Adrenal gland (tissue), 12 donors: Measurements from ENCODE around the gene VPS33B. TPM values are rescaled to one million over a fixed set of nuclear protein-coding genes. Genes with fewer than 3 reads are reported as not detected.

Experiments used
- DNase-seq, 7 donors: peaks; one replicate each; pipeline ENCODE4 v3.0.0-alpha.2; 2019 to 2020
- H3K27ac ChIP-seq, 5 donors: fragments of 200-600 bp; sonication (generic) in 4 of 5; 1 replicate in 3 of 5; 2 replicates in 2 of 5; pipeline versions ENCODE4 v1.5.1 to v1.8.0; 2016 to 2020; ENCODE audit warnings: mild to moderate bottlenecking in 1 of 5
- H3K27me3 ChIP-seq: fragments of 200-600 bp; 2 replicates; pipeline ENCODE4 v1.8.0; 2021
- H3K36me3 ChIP-seq, 2 donors: fragments of 200-600 bp; replicated peaks in 1 of 2; 1 replicate in 1 of 2; 2 replicates in 1 of 2; pipeline versions ENCODE4 v1.5.1 to v1.8.0; 2018 to 2022
- H3K4me1 ChIP-seq, 2 donors: fragments of 200-600 bp; replicated peaks in 1 of 2; 1 replicate in 1 of 2; 2 replicates in 1 of 2; pipeline versions ENCODE4 v1.5.1 to v1.8.0; 2018 to 2021
- H3K4me3 ChIP-seq, 4 donors: fragments of 200-600 bp; sonication (generic) in 3 of 4; one replicate each; pipeline ENCODE4 v1.5.1; 2016 to 2018
- H3K9me3 ChIP-seq, 3 donors: fragments of 200-600 bp; sonication (generic) in 1 of 3; replicated peaks in 1 of 3; 1 replicate in 2 of 3; 2 replicates in 1 of 3; pipeline versions ENCODE4 v1.5.1 to v1.8.0; 2016 to 2021
- POLR2A ChIP-seq, 2 donors: fragments of 450-650 bp; IDR thresholded peaks; one replicate each; pipeline ENCODE4 v1.6.1; 2017; ENCODE audit warnings: antibody characterized with exemption in 2 of 2, mild to moderate bottlenecking in 2 of 2, moderate library complexity in 1 of 2
- WGBS, 4 donors: extraction: QIAGEN DNeasy Blood & Tissue Kit in 2 of 4; methylation state at CpG; one replicate each; pipeline versions ENCODE4 v1.1.5 to v1.1.7; 2013 to 2017; 5-methylcytosine and 5-hydroxymethylcytosine counted together
- intact Hi-C, 2 donors: fragments of 100-400 bp; cut with DNase I; formaldehyde crosslinking; loops; one replicate each; pipeline versions ENCODE4 v1.14.1 to v1.15.0; 2022 to 2023
- polyA plus RNA-seq, 3 donors: library from polyadenylated mRNA; stranded (reverse); fragments of 200-250 nt in 2 of 3; fragments of 350-450 nt in 1 of 3; fragmentation: Illumina TruSeq in 1 of 3; extraction: RNeasy Lipid Tissue Mini Kit (QIAGEN cat#74804) in 1 of 3; gene quantifications; one replicate each; pipeline ENCODE4 v1.2.3, GENCODE V29; 2013 to 2014
- total RNA-seq, 9 donors: library from RNA; depleted of rRNA in 4 of 9; stranded (reverse); fragments of >200 nt in 4 of 9; fragments of 120-200 nt in 1 of 9; fragmentation: NEBNext Ultra II Directional in 1 of 9; extraction: Animal tissue kit (Norgen Biotek cat#: 25700) in 1 of 9; gene quantifications; one replicate each; pipeline versions ENCODE4 v1.1.0 to v1.2.4, GENCODE V29; 2013 to 2023
- TF ChIP-seq, protein P1 (sequence below), 6 experiments: fragments of 450-650 bp in 4 of 6; fragments of 200-600 bp in 2 of 6; sonication (generic) in 1 of 6; IDR thresholded peaks; 1 replicate in 5 of 6; 2 replicates in 1 of 6; pipeline versions ENCODE4 v1.5.1 to v1.8.0; 2016 to 2021; ENCODE audit warnings: antibody characterized with exemption in 6 of 6, mild to moderate bottlenecking in 2 of 6, moderate library complexity in 1 of 6
- donor health status: healthy with polysubstance abuse.
- donor health status: Bipolar disorder and iron deficiency.
- donor health status: DM: yes; HTN: yes; CAD: no.
- donor health status: DM: no; HTN: no; CAD: no.
- donor health status: DM: no; HTN: no; CAD: no.
- donor health status: DM: yes; HTN: yes; CAD: no.

The VPS33B gene
- total and polyA plus RNA-seq, 12 donors = 9.1 to 23.8 (median 15.6) TPM

DNA sequence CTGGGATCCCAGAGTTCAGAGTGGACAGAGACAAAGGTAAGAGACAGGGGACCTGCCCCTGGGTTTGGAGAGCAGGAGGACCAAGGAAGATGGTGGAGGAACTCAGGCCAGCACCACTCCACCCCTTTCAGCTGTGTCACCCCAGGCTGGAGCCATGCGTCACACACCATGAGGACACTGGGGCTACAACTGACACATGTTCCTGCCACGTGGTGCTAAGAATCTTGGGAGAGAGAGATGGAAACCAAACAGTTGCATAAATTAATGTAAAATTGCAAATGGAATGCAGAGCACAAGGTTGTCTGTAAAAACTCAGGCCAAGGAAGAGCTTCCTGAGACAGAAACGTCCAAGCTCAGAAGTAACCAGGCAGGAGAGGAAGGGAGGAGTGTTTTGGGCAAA lies 22.7 kb upstream of the VPS33B start:
- DNase-seq = no peak
- 52 to 71% (median 68%) methylated on average over 3 of the region's 3 CpGs for WGBS, 4 donors
- intact Hi-C loops = no loop called here
- Histone ChIP-seq H3K4me1 (no peaks in the 10 kb centered on the region), H3K27me3 (no peaks in the 10 kb centered on the region), H3K27ac (no peak overlapping the region), H3K4me3 (no peak overlapping the region), H3K9me3 (no peaks in the 10 kb centered on the region), H3K36me3 (no peaks in the 10 kb centered on the region)
- TF ChIP-seq, protein P1, sequence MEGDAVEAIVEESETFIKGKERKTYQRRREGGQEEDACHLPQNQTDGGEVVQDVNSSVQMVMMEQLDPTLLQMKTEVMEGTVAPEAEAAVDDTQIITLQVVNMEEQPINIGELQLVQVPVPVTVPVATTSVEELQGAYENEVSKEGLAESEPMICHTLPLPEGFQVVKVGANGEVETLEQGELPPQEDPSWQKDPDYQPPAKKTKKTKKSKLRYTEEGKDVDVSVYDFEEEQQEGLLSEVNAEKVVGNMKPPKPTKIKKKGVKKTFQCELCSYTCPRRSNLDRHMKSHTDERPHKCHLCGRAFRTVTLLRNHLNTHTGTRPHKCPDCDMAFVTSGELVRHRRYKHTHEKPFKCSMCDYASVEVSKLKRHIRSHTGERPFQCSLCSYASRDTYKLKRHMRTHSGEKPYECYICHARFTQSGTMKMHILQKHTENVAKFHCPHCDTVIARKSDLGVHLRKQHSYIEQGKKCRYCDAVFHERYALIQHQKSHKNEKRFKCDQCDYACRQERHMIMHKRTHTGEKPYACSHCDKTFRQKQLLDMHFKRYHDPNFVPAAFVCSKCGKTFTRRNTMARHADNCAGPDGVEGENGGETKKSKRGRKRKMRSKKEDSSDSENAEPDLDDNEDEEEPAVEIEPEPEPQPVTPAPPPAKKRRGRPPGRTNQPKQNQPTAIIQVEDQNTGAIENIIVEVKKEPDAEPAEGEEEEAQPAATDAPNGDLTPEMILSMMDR (IDR thresholded peaks at IDR 0.05) = no peak
- TF ChIP-seq POLR2A (IDR thresholded peaks at IDR 0.05) = no peak

DNA sequence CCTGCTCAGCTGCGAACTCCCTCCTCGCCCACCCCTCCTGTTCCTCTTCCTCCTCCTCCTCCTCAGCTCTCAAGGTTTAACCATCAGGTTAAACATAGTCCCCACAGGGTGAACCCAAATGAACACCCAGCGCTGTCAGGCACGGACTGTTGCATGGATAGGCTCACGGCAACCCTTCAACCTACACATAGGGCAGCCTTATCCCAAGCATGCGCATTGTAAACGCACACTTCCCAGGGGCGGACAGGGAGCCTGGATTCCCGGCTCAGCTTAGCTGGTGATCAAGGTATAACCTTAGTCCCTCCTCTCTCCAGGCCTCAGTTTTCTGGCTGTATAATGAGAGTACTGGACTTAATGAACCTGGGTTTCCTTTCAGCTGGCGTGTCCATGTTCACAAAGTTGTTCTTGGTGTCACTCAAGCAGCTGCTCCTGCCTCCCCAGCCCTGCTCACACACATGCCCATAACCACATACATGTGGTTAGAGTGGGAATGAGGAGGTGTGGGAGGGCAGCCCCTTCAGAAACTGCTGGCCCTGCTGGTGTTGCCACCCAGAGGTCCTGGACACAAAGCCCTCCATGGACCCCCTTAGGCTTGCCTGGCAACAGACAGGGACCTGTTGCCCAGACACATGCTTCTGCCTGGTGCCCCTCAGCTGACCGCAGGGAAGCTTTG lies 20.9 kb upstream of the VPS33B start:
- intact Hi-C loops = no loop called here
- no peak overlapping the region for H3K4me3 ChIP-seq
- H3K4me1 ChIP-seq = no peaks in the 10 kb centered on the region
- WGBS, 4 donors = 78 to 89% (median 84%) methylated on average over 11 of the region's 11 CpGs
- H3K36me3 ChIP-seq = no peaks in the 10 kb centered on the region
- DNase-seq = no peak
- TF ChIP-seq, protein P1 (IDR thresholded peaks at IDR 0.05) = no peak
- TF ChIP-seq POLR2A (IDR thresholded peaks at IDR 0.05) = no peak
- no peaks in the 10 kb centered on the region for H3K27me3 ChIP-seq
- H3K27ac ChIP-seq = no peak overlapping the region
- no peaks in the 10 kb centered on the region for H3K9me3 ChIP-seq

DNA sequence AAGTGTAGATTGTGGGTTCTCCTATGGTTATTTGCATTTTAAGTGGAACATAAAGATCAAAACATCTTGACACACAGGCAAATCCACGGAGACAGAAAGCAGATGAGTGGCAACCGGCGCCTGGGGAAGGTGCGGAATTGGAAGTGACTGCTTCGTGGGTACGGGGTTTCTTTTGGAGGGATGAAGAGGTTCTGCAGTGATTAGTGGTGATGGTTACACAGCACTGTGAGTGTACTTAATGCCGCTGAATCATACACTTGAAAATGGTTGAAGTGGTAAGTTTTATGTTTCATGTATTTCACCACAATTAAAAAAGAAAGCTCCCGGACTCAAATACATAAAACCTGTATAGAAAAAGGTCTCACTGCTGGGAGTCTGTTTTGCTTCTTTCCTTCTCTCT lies 18.5 kb upstream of the VPS33B start:
- no peaks in the 10 kb centered on the region for H3K36me3 ChIP-seq
- TF ChIP-seq POLR2A (IDR thresholded peaks at IDR 0.05) = no peak
- TF ChIP-seq, protein P1 (IDR thresholded peaks at IDR 0.05) = no peak
- 69 to 85% (median 77%) methylated on average over 8 of the region's 8 CpGs for WGBS, 4 donors

DNA sequence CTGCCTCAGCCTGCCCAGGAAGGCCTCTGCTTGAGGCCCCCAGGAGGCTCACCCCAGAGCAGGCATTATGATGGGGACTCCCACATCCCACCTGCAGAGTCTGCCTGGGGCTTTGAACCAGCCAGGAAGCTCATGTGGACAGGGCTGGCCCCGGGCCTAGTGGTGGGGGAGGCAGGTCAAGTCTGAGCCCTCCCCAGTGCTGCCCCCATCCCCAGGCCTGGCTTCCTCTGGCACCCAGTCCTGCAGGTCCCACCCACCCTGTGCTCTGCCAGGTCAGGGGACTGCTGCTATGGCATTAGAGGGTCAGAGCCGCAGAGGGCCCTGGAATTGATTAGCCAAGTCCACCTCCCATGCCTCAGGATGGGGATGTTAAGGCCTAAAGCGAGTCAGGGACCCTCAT lies 17.6 kb upstream of the VPS33B start:
- H3K4me3 ChIP-seq = no peak overlapping the region
- H3K27ac ChIP-seq = no peak overlapping the region
- H3K27me3 ChIP-seq = no peaks in the 10 kb centered on the region
- H3K36me3 ChIP-seq = no peaks in the 10 kb centered on the region
- H3K4me1 ChIP-seq = no peaks in the 10 kb centered on the region
- 65 to 81% (median 78%) methylated on average over 1 to 3 of the region's 3 CpGs for WGBS, 4 donors
- intact Hi-C loops = loop anchor here (5.0 to 10.0 kb wide), 2 partner anchors 83 to 85 kb away; partner anchors contain the start of gene RCCD1 (in 1 of the 2)
- DNase-seq = no peak
- no peaks in the 10 kb centered on the region for H3K9me3 ChIP-seq
- no peak for TF ChIP-seq POLR2A (IDR thresholded peaks at IDR 0.05)
- TF ChIP-seq, protein P1 (IDR thresholded peaks at IDR 0.05) = no peak

More for the DNA sequence above, 18.5 kb upstream of the VPS33B start:
- DNase-seq = no peak
- H3K4me1 ChIP-seq = no peaks in the 10 kb centered on the region
- intact Hi-C loops = no loop called here
- H3K27ac ChIP-seq = no peak overlapping the region
- no peaks in the 10 kb centered on the region for H3K9me3 ChIP-seq
- H3K27me3 ChIP-seq = no peaks in the 10 kb centered on the region
- no peak overlapping the region for H3K4me3 ChIP-seq
